ENCODE measurements around the gene UGT1A8. TPM values are rescaled to one million over a fixed set of nuclear protein-coding genes. Genes with fewer than 3 reads are reported as not detected.

UGT1A8 gene
- polyA plus RNA-seq, 1 donor = not detected

- WGBS (ENCODE audit: insufficient coverage, low lambda C conversion rate) = no CpG with 5 or more reads among the region's 4 CpGs
- H3K27ac ChIP-seq (ENCODE audit: low read length) = peak overlapping the region; percentile 58
- H3K4me3 ChIP-seq (ENCODE audit: low read length) = no peak overlapping the region
- no peaks in the 10 kb centered on the region for H3K27me3 ChIP-seq (ENCODE audit: control insufficient read depth, insufficient read depth, low read length)
- peaks cover 24% of the 10 kb centered on the region for H3K4me1 ChIP-seq (ENCODE audit: control insufficient read depth, insufficient read depth, low read length)
- DNase-seq = peak; percentile 62 to 82
- no peaks in the 10 kb centered on the region for H3K36me3 ChIP-seq (ENCODE audit: control insufficient read depth, insufficient read depth, low read length)
- no peaks in the 10 kb centered on the region for H3K9me3 ChIP-seq (ENCODE audit: control insufficient read depth, low read depth, low read length)
These were observed 199.3 kb downstream of the UGT1A8 start for GRCh38 chr2:233816771-233817170.

- H3K27me3 ChIP-seq (ENCODE audit: control insufficient read depth, insufficient read depth, low read length) = no peaks in the 10 kb centered on the region
- H3K36me3 ChIP-seq (ENCODE audit: control insufficient read depth, insufficient read depth, low read length) = no peaks in the 10 kb centered on the region
- H3K4me1 ChIP-seq (ENCODE audit: control insufficient read depth, insufficient read depth, low read length) = peaks cover 24% of the 10 kb centered on the region
- no CpG with 5 or more reads among the region's 3 CpGs for WGBS (ENCODE audit: insufficient coverage, low lambda C conversion rate)
- H3K27ac ChIP-seq (ENCODE audit: low read length) = peak overlapping the region; percentile 58
- no peaks in the 10 kb centered on the region for H3K9me3 ChIP-seq (ENCODE audit: control insufficient read depth, low read depth, low read length)
- H3K4me3 ChIP-seq (ENCODE audit: low read length) = no peak overlapping the region
- peak; percentile 37 to 72 for DNase-seq
These were observed 200.0 kb downstream of the UGT1A8 start for GRCh38 chr2:233817361-233817911.

DNA sequence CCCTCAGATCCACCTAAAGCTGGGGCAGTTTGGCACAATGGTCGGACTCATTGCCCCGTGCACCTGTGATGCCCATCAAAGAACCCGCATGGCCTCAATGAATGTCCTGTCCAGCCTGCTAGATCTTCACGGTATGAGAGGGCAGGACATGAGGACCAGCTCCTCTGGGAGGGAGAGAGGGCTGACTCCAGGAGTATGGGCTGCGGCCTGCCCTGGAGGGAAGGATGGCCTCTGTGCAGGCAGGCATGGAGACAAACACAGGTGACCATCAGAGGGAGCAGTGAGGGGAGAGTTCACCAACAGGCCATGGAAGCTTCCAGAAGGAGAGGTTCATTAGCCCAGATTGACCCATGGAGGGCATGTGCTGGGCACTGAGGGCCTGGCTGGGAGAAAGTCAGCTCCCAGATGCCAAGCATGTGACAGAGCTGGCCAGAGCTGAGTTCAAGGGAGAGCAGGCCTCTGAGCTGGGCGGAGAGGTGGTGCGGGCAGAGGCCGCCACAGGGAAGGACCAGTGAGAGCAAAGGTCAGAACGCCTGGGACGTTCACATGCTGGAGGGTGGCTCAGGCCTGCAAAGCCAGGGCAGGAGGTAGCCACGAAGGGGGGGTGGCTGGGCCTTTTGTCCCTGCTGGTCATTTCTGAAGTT lies 200.7 kb downstream of the UGT1A8 start:
- DNase-seq = peak in 1 of 2 donors; percentile 52
- H3K27me3 ChIP-seq (ENCODE audit: control insufficient read depth, insufficient read depth, low read length) = no peaks in the 10 kb centered on the region
- WGBS (ENCODE audit: insufficient coverage, low lambda C conversion rate) = no CpG with 5 or more reads among the region's 11 CpGs
- no peaks in the 10 kb centered on the region for H3K9me3 ChIP-seq (ENCODE audit: control insufficient read depth, low read depth, low read length)
- H3K4me3 ChIP-seq (ENCODE audit: low read length) = no peak overlapping the region
- H3K36me3 ChIP-seq (ENCODE audit: control insufficient read depth, insufficient read depth, low read length) = no peaks in the 10 kb centered on the region
- peak overlapping the region; percentile 58 for H3K27ac ChIP-seq (ENCODE audit: low read length)
- peaks cover 29% of the 10 kb centered on the region for H3K4me1 ChIP-seq (ENCODE audit: control insufficient read depth, insufficient read depth, low read length)

DNA sequence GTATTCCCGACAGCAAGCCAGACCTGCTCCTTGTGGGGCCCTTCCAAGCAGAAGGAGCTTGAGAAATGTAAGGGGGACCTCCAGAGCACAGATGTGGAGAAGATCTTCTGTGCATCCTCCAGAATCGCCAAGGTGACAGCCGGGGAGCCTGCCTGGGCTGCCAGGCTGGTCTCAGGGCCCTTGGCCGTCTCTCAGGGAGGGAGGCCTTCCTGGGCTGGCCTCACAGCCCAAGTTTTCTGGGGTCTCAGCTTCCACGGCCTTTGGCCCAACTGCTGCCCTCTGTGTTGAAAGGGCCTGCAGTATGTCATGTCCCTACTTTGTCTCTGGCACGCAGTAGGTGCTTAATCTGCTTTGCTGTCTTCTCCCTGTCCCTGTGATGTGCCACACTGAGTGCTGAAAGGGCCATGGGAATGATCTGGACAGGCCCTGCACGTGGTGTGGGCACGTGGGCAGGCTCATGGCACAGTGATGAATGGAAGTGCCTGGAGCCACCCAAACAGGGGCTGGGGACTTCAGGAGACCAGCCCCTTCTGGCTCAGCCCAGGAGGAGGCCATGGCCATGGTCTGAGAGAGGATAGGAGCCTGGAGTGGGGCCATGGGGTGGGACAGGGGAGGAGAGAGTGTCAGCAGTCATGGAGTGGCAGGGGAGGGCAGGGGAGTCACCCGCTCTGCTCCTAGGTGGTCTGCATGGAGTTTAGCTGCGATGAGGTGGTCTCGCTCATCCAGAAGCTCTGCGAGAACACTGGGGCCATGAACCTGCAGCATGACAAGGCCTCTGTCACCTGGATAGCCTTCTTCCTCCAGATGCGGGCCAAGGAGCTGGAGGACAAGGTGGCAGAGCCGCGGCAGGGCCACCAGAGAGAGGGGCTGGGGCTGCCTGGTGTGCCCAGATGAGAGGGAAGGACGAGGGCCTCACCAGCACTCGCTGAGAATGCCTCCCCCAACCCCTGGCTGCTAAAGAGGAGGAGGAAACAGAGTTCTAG lies 201.5 kb downstream of the UGT1A8 start:
- Histone ChIP-seq H3K4me1 (ENCODE audit: control insufficient read depth, insufficient read depth, low read length) (peaks cover 30% of the 10 kb centered on the region), H3K4me3 (ENCODE audit: low read length) (no peak overlapping the region), H3K27ac (ENCODE audit: low read length) (no peak overlapping the region), H3K36me3 (ENCODE audit: control insufficient read depth, insufficient read depth, low read length) (no peaks in the 10 kb centered on the region), H3K27me3 (ENCODE audit: control insufficient read depth, insufficient read depth, low read length) (no peaks in the 10 kb centered on the region), H3K9me3 (ENCODE audit: control insufficient read depth, low read depth, low read length) (no peaks in the 10 kb centered on the region)
- no peak for DNase-seq
- WGBS (ENCODE audit: insufficient coverage, low lambda C conversion rate) = no CpG with 5 or more reads among the region's 17 CpGs

DNA sequence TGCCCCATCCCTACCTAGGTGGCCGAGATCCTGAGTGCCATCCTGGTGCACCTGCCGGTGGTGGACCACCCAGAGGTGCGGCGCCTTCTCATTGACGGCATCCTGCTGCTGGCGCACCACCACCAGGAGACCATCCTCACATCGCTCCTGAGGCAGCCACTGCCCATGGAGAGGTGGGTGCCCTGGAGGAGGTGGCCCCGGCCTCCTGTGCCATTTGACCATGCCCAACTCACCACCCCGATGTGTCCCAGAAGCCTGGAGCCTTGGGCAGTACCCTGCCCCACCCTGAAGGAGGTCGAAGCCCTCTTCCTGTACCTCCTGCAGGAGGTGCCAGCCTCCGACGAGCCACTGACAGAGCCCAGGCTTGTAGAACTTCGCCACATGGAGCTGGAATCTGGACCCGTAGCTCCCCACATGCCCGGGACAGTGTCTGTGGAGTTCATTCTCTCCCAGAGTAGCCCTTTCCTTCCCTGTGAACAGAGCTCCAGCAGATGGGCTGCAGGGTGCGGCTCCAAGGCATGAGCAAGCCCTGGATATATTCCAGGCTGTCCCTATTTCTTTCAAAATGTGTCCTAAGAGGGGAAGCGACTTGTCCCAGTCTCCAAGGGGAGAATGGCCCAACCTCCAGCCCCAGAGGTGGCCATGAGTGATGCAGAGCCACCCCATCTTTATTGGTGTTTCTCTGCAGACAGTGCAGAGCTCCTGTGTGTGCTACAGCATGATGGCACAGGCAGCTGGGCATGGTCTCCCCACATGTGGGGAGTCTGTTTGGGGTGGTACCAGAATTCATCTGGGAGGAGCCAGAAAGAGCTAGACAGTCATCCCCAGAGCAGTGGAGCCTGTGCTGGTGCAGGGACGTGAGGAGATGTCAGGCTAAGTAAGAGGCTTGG lies 202.7 kb downstream of the UGT1A8 start:
- no peak for DNase-seq
- H3K36me3 ChIP-seq (ENCODE audit: control insufficient read depth, insufficient read depth, low read length) = no peaks in the 10 kb centered on the region
- WGBS (ENCODE audit: insufficient coverage, low lambda C conversion rate) = no CpG with 5 or more reads among the region's 18 CpGs
- H3K4me3 ChIP-seq (ENCODE audit: low read length) = no peak overlapping the region
- H3K27ac ChIP-seq (ENCODE audit: low read length) = no peak overlapping the region
- H3K9me3 ChIP-seq (ENCODE audit: control insufficient read depth, low read depth, low read length) = no peaks in the 10 kb centered on the region
- no peaks in the 10 kb centered on the region for H3K27me3 ChIP-seq (ENCODE audit: control insufficient read depth, insufficient read depth, low read length)
- H3K4me1 ChIP-seq (ENCODE audit: control insufficient read depth, insufficient read depth, low read length) = peaks cover 30% of the 10 kb centered on the region

- DNase-seq = no peak
- H3K9me3 ChIP-seq (ENCODE audit: control insufficient read depth, low read depth, low read length) = no peaks in the 10 kb centered on the region
- H3K36me3 ChIP-seq (ENCODE audit: control insufficient read depth, insufficient read depth, low read length) = no peaks in the 10 kb centered on the region
- no peak overlapping the region for H3K4me3 ChIP-seq (ENCODE audit: low read length)
- no peak overlapping the region for H3K27ac ChIP-seq (ENCODE audit: low read length)
- H3K27me3 ChIP-seq (ENCODE audit: control insufficient read depth, insufficient read depth, low read length) = no peaks in the 10 kb centered on the region
- H3K4me1 ChIP-seq (ENCODE audit: control insufficient read depth, insufficient read depth, low read length) = peaks cover 30% of the 10 kb centered on the region
- 80% methylated on average over 1 of the region's 6 CpGs for WGBS (ENCODE audit: insufficient coverage, low lambda C conversion rate)
These were observed 203.3 kb downstream of the UGT1A8 start for GRCh38 chr2:233820774-233821105.

- peaks cover 30% of the 10 kb centered on the region for H3K4me1 ChIP-seq (ENCODE audit: control insufficient read depth, insufficient read depth, low read length)
- no peak overlapping the region for H3K4me3 ChIP-seq (ENCODE audit: low read length)
- H3K27ac ChIP-seq (ENCODE audit: low read length) = no peak overlapping the region
- H3K36me3 ChIP-seq (ENCODE audit: control insufficient read depth, insufficient read depth, low read length) = no peaks in the 10 kb centered on the region
- DNase-seq = no peak
- no CpG with 5 or more reads among the region's 3 CpGs for WGBS (ENCODE audit: insufficient coverage, low lambda C conversion rate)
- H3K27me3 ChIP-seq (ENCODE audit: control insufficient read depth, insufficient read depth, low read length) = no peaks in the 10 kb centered on the region
- H3K9me3 ChIP-seq (ENCODE audit: control insufficient read depth, low read depth, low read length) = no peaks in the 10 kb centered on the region
These were observed 203.8 kb downstream of the UGT1A8 start for GRCh38 chr2:233821196-233821595.

DNA sequence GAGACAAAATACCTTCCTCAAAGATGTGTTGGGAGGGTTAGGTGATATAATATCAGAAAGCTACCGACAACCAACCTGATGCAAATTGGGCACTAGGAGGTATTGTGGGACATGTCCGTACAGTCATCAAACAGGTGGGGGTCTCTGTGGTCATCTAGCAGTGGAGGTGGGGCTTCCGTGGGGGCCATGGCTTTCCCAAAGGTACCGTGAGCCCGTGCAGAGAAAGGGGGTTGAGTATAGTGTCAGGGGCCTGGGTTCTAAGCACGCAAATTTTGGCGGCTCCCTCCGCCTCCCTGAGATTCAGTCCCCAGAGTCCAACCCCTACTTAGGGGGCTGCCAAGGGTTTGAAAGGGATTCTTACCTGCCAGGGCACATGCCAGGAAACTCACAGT lies 204.3 kb downstream of the UGT1A8 start:
- no CpG with 5 or more reads among the region's 8 CpGs for WGBS (ENCODE audit: insufficient coverage, low lambda C conversion rate)
- Histone ChIP-seq H3K4me3 (ENCODE audit: low read length) (no peak overlapping the region), H3K9me3 (ENCODE audit: control insufficient read depth, low read depth, low read length) (no peaks in the 10 kb centered on the region), H3K4me1 (ENCODE audit: control insufficient read depth, insufficient read depth, low read length) (peaks cover 25% of the 10 kb centered on the region), H3K36me3 (ENCODE audit: control insufficient read depth, insufficient read depth, low read length) (no peaks in the 10 kb centered on the region), H3K27ac (ENCODE audit: low read length) (no peak overlapping the region), H3K27me3 (ENCODE audit: control insufficient read depth, insufficient read depth, low read length) (no peaks in the 10 kb centered on the region)
- DNase-seq = no peak

DNA sequence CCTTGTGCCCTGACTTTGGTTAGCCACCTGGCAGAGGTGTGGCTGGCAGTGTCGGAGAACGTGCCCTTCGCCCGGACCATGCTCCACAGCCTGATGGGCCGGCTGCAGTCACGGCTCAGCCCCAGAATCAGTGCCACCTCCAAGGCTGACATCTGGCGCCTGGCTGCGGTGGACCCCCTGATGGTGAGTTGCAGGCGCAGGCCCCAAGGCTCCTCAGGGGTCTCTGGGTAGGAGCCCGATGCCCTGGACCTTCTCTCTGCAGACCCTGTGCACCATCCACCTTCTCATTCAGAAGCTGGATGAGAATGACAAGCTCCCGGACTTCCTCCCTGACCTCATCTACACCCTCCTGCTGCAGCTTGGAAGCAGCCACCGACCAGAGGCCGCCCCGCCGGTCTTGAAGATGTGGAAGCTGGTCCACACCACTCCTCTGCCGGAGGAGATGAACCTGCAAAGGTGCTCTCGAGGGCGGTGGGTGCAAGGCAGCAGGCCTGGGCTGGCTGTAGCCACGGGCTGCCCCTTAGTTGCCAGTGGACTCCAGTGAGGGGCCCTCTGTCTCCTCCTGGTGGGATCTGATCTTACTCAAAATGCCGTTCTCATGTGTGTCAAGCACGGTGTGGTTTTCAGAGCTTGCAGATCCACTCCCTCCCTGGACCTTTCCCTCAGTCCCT lies 204.8 kb downstream of the UGT1A8 start:
- WGBS (ENCODE audit: insufficient coverage, low lambda C conversion rate) = no CpG with 5 or more reads among the region's 21 CpGs
- no peak for DNase-seq
- Histone ChIP-seq H3K27me3 (ENCODE audit: control insufficient read depth, insufficient read depth, low read length) (no peaks in the 10 kb centered on the region), H3K36me3 (ENCODE audit: control insufficient read depth, insufficient read depth, low read length) (no peaks in the 10 kb centered on the region), H3K27ac (ENCODE audit: low read length) (no peak overlapping the region), H3K9me3 (ENCODE audit: control insufficient read depth, low read depth, low read length) (no peaks in the 10 kb centered on the region), H3K4me3 (ENCODE audit: low read length) (no peak overlapping the region), H3K4me1 (ENCODE audit: control insufficient read depth, insufficient read depth, low read length) (peaks cover 21% of the 10 kb centered on the region)

Measured in large intestine (tissue), 3 donors.